ENCODE data around the gene GPS2. TPM values are rescaled to one million over a fixed set of nuclear protein-coding genes. Genes with fewer than 3 reads are reported as not detected.

Gene GPS2
- total and polyA plus RNA-seq, 10 of the 15 experiments (the other 5 are each of a cell fraction or from before 2014, with no cell fraction given): 10.2 to 96.4 (median 42.5) TPM

DNA sequence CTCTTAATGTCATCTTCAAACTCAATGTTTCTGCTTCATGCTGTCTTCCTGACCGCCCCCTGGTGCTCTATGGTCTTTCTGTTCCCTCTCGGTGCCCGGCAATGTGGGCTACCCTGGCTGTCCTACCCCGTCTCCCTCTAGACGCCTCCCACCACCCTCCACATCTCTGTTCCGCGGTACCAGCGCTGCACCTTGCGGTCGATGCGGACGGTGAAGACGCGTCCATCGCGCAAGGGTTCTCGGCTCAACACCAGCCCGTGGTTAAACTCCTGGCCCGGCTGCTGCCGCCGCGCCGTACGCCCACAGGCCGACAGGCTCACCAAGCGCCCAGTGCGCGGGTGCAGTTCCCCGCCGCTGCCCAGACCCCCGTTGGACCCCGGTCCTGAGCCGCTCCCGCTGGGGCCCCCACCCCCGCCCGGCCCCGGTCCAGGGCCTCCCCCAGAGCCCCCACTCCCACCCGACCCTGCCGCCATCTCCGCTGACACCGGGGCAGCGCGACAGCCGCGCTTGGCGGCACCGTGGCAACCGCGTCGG is 13.7 kb upstream of the GPS2 start, which contains the start of gene NEURL4 (continued):
- TF ChIP-seq, protein P1, sequence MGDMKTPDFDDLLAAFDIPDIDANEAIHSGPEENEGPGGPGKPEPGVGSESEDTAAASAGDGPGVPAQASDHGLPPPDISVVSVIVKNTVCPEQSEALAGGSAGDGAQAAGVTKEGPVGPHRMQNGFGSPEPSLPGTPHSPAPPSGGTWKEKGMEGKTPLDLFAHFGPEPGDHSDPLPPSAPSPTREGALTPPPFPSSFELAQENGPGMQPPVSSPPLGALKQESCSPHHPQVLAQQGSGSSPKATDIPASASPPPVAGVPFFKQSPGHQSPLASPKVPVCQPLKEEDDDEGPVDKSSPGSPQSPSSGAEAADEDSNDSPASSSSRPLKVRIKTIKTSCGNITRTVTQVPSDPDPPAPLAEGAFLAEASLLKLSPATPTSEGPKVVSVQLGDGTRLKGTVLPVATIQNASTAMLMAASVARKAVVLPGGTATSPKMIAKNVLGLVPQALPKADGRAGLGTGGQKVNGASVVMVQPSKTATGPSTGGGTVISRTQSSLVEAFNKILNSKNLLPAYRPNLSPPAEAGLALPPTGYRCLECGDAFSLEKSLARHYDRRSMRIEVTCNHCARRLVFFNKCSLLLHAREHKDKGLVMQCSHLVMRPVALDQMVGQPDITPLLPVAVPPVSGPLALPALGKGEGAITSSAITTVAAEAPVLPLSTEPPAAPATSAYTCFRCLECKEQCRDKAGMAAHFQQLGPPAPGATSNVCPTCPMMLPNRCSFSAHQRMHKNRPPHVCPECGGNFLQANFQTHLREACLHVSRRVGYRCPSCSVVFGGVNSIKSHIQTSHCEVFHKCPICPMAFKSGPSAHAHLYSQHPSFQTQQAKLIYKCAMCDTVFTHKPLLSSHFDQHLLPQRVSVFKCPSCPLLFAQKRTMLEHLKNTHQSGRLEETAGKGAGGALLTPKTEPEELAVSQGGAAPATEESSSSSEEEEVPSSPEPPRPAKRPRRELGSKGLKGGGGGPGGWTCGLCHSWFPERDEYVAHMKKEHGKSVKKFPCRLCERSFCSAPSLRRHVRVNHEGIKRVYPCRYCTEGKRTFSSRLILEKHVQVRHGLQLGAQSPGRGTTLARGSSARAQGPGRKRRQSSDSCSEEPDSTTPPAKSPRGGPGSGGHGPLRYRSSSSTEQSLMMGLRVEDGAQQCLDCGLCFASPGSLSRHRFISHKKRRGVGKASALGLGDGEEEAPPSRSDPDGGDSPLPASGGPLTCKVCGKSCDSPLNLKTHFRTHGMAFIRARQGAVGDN (IDR thresholded peaks at IDR 0.05): no peak
- no peak for TF ChIP-seq RCOR1 (conservative IDR thresholded peaks at IDR 0.05; ENCODE audit: low read depth, low read length)
- TF ChIP-seq TBL1XR1 (IDR thresholded peaks at IDR 0.05; ENCODE audit: low read depth, low read length): no peak
- no peak; the same call in 1 of the 2 replicates for TF ChIP-seq CBFB (IDR thresholded peaks at IDR 0.05; ENCODE audit: low read depth)
- peak in 1 of 2 experiments; percentile 62; a peak in 2 of 3 replicates for TF ChIP-seq EGR1 (IDR thresholded peaks at IDR 0.05; ENCODE audit: borderline replicate concordance in 1 of 2, low read depth in 2 of 2, low read length in 2 of 2)
- TF ChIP-seq CHD1 (IDR thresholded peaks at IDR 0.05; ENCODE audit: low read depth, low read length): 0 out of 2 replicates have a peak, but pooled peaks have one; percentile 52
- TF ChIP-seq CBX5 (IDR thresholded peaks at IDR 0.05; ENCODE audit: low read depth): no peak
- TF ChIP-seq, protein P2, sequence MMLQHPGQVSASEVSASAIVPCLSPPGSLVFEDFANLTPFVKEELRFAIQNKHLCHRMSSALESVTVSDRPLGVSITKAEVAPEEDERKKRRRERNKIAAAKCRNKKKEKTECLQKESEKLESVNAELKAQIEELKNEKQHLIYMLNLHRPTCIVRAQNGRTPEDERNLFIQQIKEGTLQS (IDR thresholded peaks at IDR 0.05; ENCODE audit: borderline replicate concordance, extremely low read depth, low read depth, low read length): no peak
- TF ChIP-seq CREB1 (IDR thresholded peaks at IDR 0.05; ENCODE audit: low read depth): no peak

All from GM12878 (cell line).